Measurements from ENCODE around the gene SNN. TPM values are rescaled to one million over a fixed set of nuclear protein-coding genes. Genes with fewer than 3 reads are reported as not detected.

Gene SNN
- total RNA-seq, 2 donors from 2014 or later = 28.9 to 35.1 TPM

DNA sequence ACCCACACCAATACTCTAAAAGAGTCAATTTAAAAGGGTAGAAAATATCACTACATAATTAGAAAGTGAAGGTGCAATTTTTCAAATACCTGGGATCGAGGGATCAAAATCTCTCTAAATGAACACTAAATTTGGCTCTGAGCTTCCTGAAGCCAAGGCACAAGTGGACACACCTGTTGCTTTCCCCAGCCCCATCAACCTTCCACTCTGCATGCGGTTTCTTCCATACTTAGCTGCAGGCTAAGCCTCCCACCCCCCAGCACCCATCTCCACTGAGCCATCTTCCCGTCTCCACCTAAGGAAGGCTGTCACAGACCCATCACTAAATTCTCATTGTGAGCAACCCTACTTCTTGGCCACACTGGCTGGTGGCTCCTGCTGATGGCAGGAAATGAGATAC, 43.9 kb downstream of the SNN start:
- Mint-ChIP-seq H3K4me1 (peaks cover 6% of the 10 kb centered on the region), H3K27ac (peak overlapping the region; percentile 41), H3K36me3 (ENCODE audit: low read depth) (peaks cover 54% of the 10 kb centered on the region), H3K4me3 (no peak overlapping the region), H3K9me3 (no peaks in the 10 kb centered on the region), H3K27me3 (ENCODE audit: insufficient read depth) (no peaks in the 10 kb centered on the region)
- WGBS, 2 experiments (ENCODE audit: insufficient coverage in 1 of 2, insufficient read length in 1 of 2) = 90 to 92% methylated on average over 2 to 3 of the region's 3 CpGs
- Histone ChIP-seq H3K9me3 (ENCODE audit: control insufficient read depth, low read length) (no peaks in the 10 kb centered on the region), H3K4me3 (ENCODE audit: low read length) (no peak overlapping the region), H3K27me3 (ENCODE audit: control insufficient read depth, insufficient read depth, low read length, poor library complexity, severe bottlenecking) (no peaks in the 10 kb centered on the region), H3K27ac (ENCODE audit: low read depth, low read length) (no peak overlapping the region), H3K4me1 (ENCODE audit: control insufficient read depth, insufficient read depth, low read length) (no peaks in the 10 kb centered on the region), H3K36me3 (ENCODE audit: control insufficient read depth, insufficient read depth, low read length) (peaks cover 65% of the 10 kb centered on the region), H3K9ac (ENCODE audit: extremely low read depth, low read length, poor library complexity, severe bottlenecking) (no peak overlapping the region)
- DNase-seq = no peak
- TF ChIP-seq, protein P1, sequence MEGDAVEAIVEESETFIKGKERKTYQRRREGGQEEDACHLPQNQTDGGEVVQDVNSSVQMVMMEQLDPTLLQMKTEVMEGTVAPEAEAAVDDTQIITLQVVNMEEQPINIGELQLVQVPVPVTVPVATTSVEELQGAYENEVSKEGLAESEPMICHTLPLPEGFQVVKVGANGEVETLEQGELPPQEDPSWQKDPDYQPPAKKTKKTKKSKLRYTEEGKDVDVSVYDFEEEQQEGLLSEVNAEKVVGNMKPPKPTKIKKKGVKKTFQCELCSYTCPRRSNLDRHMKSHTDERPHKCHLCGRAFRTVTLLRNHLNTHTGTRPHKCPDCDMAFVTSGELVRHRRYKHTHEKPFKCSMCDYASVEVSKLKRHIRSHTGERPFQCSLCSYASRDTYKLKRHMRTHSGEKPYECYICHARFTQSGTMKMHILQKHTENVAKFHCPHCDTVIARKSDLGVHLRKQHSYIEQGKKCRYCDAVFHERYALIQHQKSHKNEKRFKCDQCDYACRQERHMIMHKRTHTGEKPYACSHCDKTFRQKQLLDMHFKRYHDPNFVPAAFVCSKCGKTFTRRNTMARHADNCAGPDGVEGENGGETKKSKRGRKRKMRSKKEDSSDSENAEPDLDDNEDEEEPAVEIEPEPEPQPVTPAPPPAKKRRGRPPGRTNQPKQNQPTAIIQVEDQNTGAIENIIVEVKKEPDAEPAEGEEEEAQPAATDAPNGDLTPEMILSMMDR (conservative IDR thresholded peaks at IDR 0.05) = no peak

DNA sequence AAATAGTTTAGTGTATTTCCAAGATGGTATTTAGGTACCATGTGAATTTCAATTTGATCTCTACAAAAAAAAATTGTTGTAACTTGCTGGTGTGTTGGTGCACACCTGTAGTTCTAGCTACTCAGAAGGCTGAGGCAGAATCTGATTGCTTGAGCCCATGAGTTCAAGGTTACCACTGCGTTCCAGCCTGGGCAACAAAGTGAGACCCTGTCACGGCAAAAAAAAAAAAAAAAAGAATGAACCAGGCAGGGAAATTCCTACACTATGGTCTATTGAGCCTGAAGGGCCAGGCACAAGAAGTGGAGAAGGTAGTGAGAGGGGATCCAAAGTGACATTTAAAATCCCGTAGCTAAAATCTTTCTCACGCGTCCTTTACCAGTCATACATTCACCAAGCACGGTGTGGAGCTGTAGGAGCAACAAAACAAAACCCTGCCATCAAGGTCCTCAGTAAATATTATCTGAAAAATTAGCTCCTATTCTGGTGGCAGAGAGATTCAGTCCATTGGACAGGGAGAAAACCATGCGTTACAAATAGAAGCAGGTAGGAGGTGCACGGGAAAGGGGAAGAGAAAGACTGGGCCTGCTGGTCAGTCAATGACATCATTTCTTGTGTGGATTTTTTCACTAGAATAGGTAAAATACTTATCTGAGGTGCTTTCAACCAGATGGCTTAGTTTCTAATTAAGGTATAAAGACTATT, 47.1 kb downstream of the SNN start:
- Mint-ChIP-seq H3K27me3 (ENCODE audit: insufficient read depth) (no peaks in the 10 kb centered on the region), H3K9me3 (no peaks in the 10 kb centered on the region), H3K36me3 (ENCODE audit: low read depth) (peaks cover 42% of the 10 kb centered on the region), H3K27ac (no peak overlapping the region), H3K4me1 (peaks cover 6% of the 10 kb centered on the region), H3K4me3 (no peak overlapping the region)
- Histone ChIP-seq H3K4me3 (ENCODE audit: low read length) (no peak overlapping the region), H3K27ac (ENCODE audit: low read depth, low read length) (no peak overlapping the region), H3K36me3 (ENCODE audit: control insufficient read depth, insufficient read depth, low read length) (peaks cover 63% of the 10 kb centered on the region), H3K9me3 (ENCODE audit: control insufficient read depth, low read length) (no peaks in the 10 kb centered on the region), H3K4me1 (ENCODE audit: control insufficient read depth, insufficient read depth, low read length) (no peaks in the 10 kb centered on the region), H3K27me3 (ENCODE audit: control insufficient read depth, insufficient read depth, low read length, poor library complexity, severe bottlenecking) (no peaks in the 10 kb centered on the region), H3K9ac (ENCODE audit: extremely low read depth, low read length, poor library complexity, severe bottlenecking) (no peak overlapping the region)
- WGBS, 2 experiments (ENCODE audit: insufficient coverage in 1 of 2, insufficient read length in 1 of 2) = 91 to 96% methylated on average over 6 to 8 of the region's 8 CpGs
- no peak for DNase-seq
- TF ChIP-seq, protein P1 (conservative IDR thresholded peaks at IDR 0.05) = no peak

- H3K36me3 ChIP-seq (ENCODE audit: control insufficient read depth, insufficient read depth, low read length) = peaks cover 63% of the 10 kb centered on the region
- no peak overlapping the region for H3K4me3 ChIP-seq (ENCODE audit: low read length)
- no peak overlapping the region for H3K27ac ChIP-seq (ENCODE audit: low read depth, low read length)
- Mint-ChIP-seq H3K4me3 (no peak overlapping the region), H3K4me1 (peaks cover 6% of the 10 kb centered on the region), H3K9me3 (no peaks in the 10 kb centered on the region), H3K36me3 (ENCODE audit: low read depth) (peaks cover 39% of the 10 kb centered on the region), H3K27me3 (ENCODE audit: insufficient read depth) (no peaks in the 10 kb centered on the region), H3K27ac (peak overlapping the region; percentile 55)
- TF ChIP-seq, protein P1 (conservative IDR thresholded peaks at IDR 0.05) = no peak
- H3K4me1 ChIP-seq (ENCODE audit: control insufficient read depth, insufficient read depth, low read length) = no peaks in the 10 kb centered on the region
- no peak overlapping the region for H3K9ac ChIP-seq (ENCODE audit: extremely low read depth, low read length, poor library complexity, severe bottlenecking)
- DNase-seq = no peak
- H3K9me3 ChIP-seq (ENCODE audit: control insufficient read depth, low read length) = no peaks in the 10 kb centered on the region
- no peaks in the 10 kb centered on the region for H3K27me3 ChIP-seq (ENCODE audit: control insufficient read depth, insufficient read depth, low read length, poor library complexity, severe bottlenecking)
These were observed 48.1 kb downstream of the SNN start for GRCh38 chr16:11716336-11716735.

All from endodermal cell (in vitro differentiated cells).